HCT116 (cell line): ENCODE measurements around the gene ATP8A2. TPM values are rescaled to one million over a fixed set of nuclear protein-coding genes. Genes with fewer than 3 reads are reported as not detected.

ENCODE experiments used
- ATAC-seq: fragments of 200-7000 bp; cut with Tn5 transposase; 2 replicates; pipeline ENCODE4 v1.9.1; 2020; ENCODE audit warnings: mild to moderate bottlenecking, moderate library complexity
- BruUV-seq: library from RNA; stranded (reverse); fragments of 400-500 nt; replicated peaks from 2 replicates; lab custom pipeline; 2021; lab: Mats Ljungman, UMichigan
- CTCF ChIA-PET: fragments of 300-600 bp; sonication (Branson Sonifier 250); formaldehyde crosslinking; loops from one replicate; lab custom pipeline; 2021; ENCODE audit warnings: antibody characterized with exemption; lab: Charles Lee
- POLR2A ChIA-PET: fragments of 300-600, 350-600 bp; sonication (Branson Sonifier 250); formaldehyde crosslinking; loops from one replicate; lab custom pipeline; 2021; ENCODE audit warnings: antibody characterized with exemption; lab: Charles Lee
- RAD21 ChIA-PET, 2 experiments: fragments of 300-600 bp; sonication (Branson Sonifier 250); formaldehyde crosslinking; loops; one replicate each; lab custom pipeline; 2023; ENCODE audit warnings: low total read pairs in 2 of 2; ENCODE audit not compliant: uncharacterized antibody in 2 of 2, unreplicated experiment in 2 of 2, low non-redundant PET in 1 of 2; lab: Charles Lee
- DNase-seq: peaks from one replicate; pipeline ENCODE4 v3.0.0-alpha.2; 2010; ENCODE audit warnings: low read depth, low spot score
- H2AFZ ChIP-seq: fragments of 200-600 bp; shearing (Covaris generic), sonication (generic); 2 replicates; pipeline ENCODE4 v1.6.1; 2017; ENCODE audit warnings: low read depth, mixed run types, mixed read lengths, antibody characterized with exemption, low read length; ENCODE audit not compliant: poor library complexity, severe bottlenecking
- H3K27ac ChIP-seq: 2 replicates; pipeline ENCODE4 v1.5.1; 2012; ENCODE audit warnings: low read depth, low read length
- H3K27me3 ChIP-seq: fragments of 200-600 bp; sonication (generic); 2 replicates; pipeline ENCODE4 v1.6.1; 2016; ENCODE audit warnings: mixed run types, low read length, mixed read lengths; ENCODE audit not compliant: insufficient read depth
- H3K36me3 ChIP-seq, 2 experiments: fragments of 200-500 bp in 1 of 2; fragments of 200-600 bp in 1 of 2; sonication (Bioruptor generic) in 1 of 2; sonication (generic) in 1 of 2; 2 replicates each; pipeline versions ENCODE4 v1.5.1 to v1.6.1; 2014 to 2016; ENCODE audit warnings: low read length in 2 of 2, inconsistent platforms in 1 of 2, mixed read lengths in 1 of 2, mixed run types in 1 of 2; ENCODE audit not compliant: insufficient read depth in 2 of 2, control insufficient read depth in 1 of 2
- H3K4me1 ChIP-seq, 2 experiments: fragments of 200-600 bp in 1 of 2; sonication (generic) in 1 of 2; 2 replicates each; pipeline versions ENCODE4 v1.5.1 to v1.6.1; 2012 to 2017; ENCODE audit warnings: low read length in 2 of 2, inconsistent platforms in 1 of 2, mild to moderate bottlenecking in 1 of 2, mixed read lengths in 1 of 2, mixed run types in 1 of 2, moderate library complexity in 1 of 2; ENCODE audit not compliant: insufficient read depth in 2 of 2, control insufficient read depth in 1 of 2
- H3K4me2 ChIP-seq: fragments of 200-600 bp; sonication (generic); 2 replicates; pipeline ENCODE4 v1.6.1; 2017; ENCODE audit warnings: mixed run types, low read length, mixed read lengths
- H3K4me3 ChIP-seq, 2 experiments: fragments of 200-600 bp in 1 of 2; sonication (generic) in 1 of 2; replicated peaks in 1 of 2; 2 replicates each; pipeline ENCODE4 v1.5.1; 2011 to 2016; ENCODE audit warnings: low read length in 2 of 2, control low read depth in 1 of 2, low read depth in 1 of 2, mild to moderate bottlenecking in 1 of 2, mixed read lengths in 1 of 2, mixed run types in 1 of 2
- H3K79me2 ChIP-seq: fragments of 200-600 bp; sonication (generic); 2 replicates; pipeline ENCODE4 v1.6.1; 2017; ENCODE audit warnings: mild to moderate bottlenecking, mixed run types, low read length, moderate library complexity, mixed read lengths; ENCODE audit not compliant: insufficient read depth
- H3K9ac ChIP-seq: fragments of 200-600 bp; sonication (generic); 2 replicates; pipeline ENCODE4 v1.6.1; 2016; ENCODE audit warnings: low read length, mixed read lengths
- H3K9me2 ChIP-seq: fragments of 200-600 bp; sonication (generic), shearing (Covaris generic); 2 replicates; pipeline ENCODE4 v1.6.1; 2017; ENCODE audit warnings: mixed run types, mild to moderate bottlenecking, moderate library complexity; ENCODE audit not compliant: insufficient read depth
- H3K9me3 ChIP-seq, 2 experiments: fragments of 200-500 bp in 1 of 2; fragments of 200-600 bp in 1 of 2; sonication (Bioruptor generic) in 1 of 2; sonication (generic) in 1 of 2; 2 replicates each; pipeline ENCODE4 v1.6.1; 2014 to 2017; ENCODE audit warnings: low read length in 2 of 2, mixed read lengths in 2 of 2, inconsistent platforms in 1 of 2, low read depth in 1 of 2, mild to moderate bottlenecking in 1 of 2, mixed run types in 1 of 2, moderate library complexity in 1 of 2; ENCODE audit not compliant: control insufficient read depth in 1 of 2, insufficient read depth in 1 of 2
- H4K20me1 ChIP-seq: fragments of 200-600 bp; sonication (generic), shearing (Covaris generic); 2 replicates; pipeline ENCODE4 v1.6.1; 2017; ENCODE audit warnings: mixed run types, mild to moderate bottlenecking, moderate library complexity; ENCODE audit not compliant: insufficient read depth
- ATF3 ChIP-seq: IDR thresholded peaks from 2 replicates; pipeline ENCODE4 v1.6.1; 2012
- CBX3 ChIP-seq: IDR thresholded peaks from 2 replicates; pipeline ENCODE4 v1.6.1; 2012; ENCODE audit warnings: low read depth
- CTCF ChIP-seq, 3 experiments: fragments of 200-600 bp in 1 of 3; sonication (generic) in 1 of 3; IDR thresholded peaks in 2 of 3; conservative IDR thresholded peaks in 1 of 3; 2 replicates each; pipeline ENCODE4 v1.5.1; 2012 to 2017; ENCODE audit warnings: low read depth in 2 of 3, low read length in 2 of 3, antibody characterized with exemption in 1 of 3, borderline replicate concordance in 1 of 3, control low read depth in 1 of 3, mild to moderate bottlenecking in 1 of 3, mixed read lengths in 1 of 3, mixed run types in 1 of 3, moderate library complexity in 1 of 3; ENCODE audit not compliant: insufficient read depth in 1 of 3
- EGR1 ChIP-seq: IDR thresholded peaks from 2 replicates; pipeline ENCODE4 v1.6.1; 2012; ENCODE audit warnings: low read depth
- ELF1 ChIP-seq: IDR thresholded peaks from 2 replicates; pipeline ENCODE4 v1.6.1; 2012; ENCODE audit warnings: low read depth, borderline replicate concordance
- EZH2phosphoT487 ChIP-seq: fragments of 200-600 bp; IDR thresholded peaks from 2 replicates; pipeline ENCODE4 v1.6.1; 2018; ENCODE audit warnings: antibody characterized with exemption, borderline replicate concordance
- FOSL1 ChIP-seq: IDR thresholded peaks from 2 replicates; pipeline ENCODE4 v1.6.1; 2012; ENCODE audit warnings: low read depth
- JUND ChIP-seq: IDR thresholded peaks from 2 replicates; pipeline ENCODE4 v1.6.1; 2012
- MAX ChIP-seq: IDR thresholded peaks from 2 replicates; pipeline ENCODE4 v1.6.1; 2012
- POLR2A ChIP-seq: IDR thresholded peaks from 2 replicates; pipeline ENCODE4 v1.7.0; 2011; ENCODE audit warnings: borderline replicate concordance; ENCODE audit not compliant: insufficient read depth, insufficient read length; ENCODE audit errors: extremely low read depth
- POLR2AphosphoS5 ChIP-seq: IDR thresholded peaks from 2 replicates; pipeline ENCODE4 v1.6.1; 2011; ENCODE audit warnings: mild to moderate bottlenecking, low read depth, low read length, moderate library complexity
- SIN3A ChIP-seq: IDR thresholded peaks from 2 replicates; pipeline ENCODE4 v1.6.1; 2012; ENCODE audit warnings: low read depth
- SP1 ChIP-seq: IDR thresholded peaks from 2 replicates; pipeline ENCODE4 v1.6.1; 2012; ENCODE audit warnings: low read depth
- TCF7L2 ChIP-seq: IDR thresholded peaks from 2 replicates; pipeline ENCODE4 v1.7.0; 2011; ENCODE audit warnings: borderline replicate concordance, inconsistent platforms; ENCODE audit not compliant: insufficient read depth, insufficient read length; ENCODE audit errors: extremely low read depth
- YY1 ChIP-seq: IDR thresholded peaks from 2 replicates; pipeline ENCODE4 v1.6.1; 2011; ENCODE audit warnings: low read length, low read depth, moderate library complexity, mild to moderate bottlenecking; ENCODE audit not compliant: insufficient replicate concordance; ENCODE audit errors: extremely low read depth
- ZBTB33 ChIP-seq: IDR thresholded peaks from 2 replicates; pipeline ENCODE4 v1.6.1; 2011; ENCODE audit warnings: mild to moderate bottlenecking, low read length, moderate library complexity; ENCODE audit not compliant: insufficient replicate concordance; ENCODE audit errors: extremely low read depth
- ZNF274 ChIP-seq: fragments of 200-500 bp; sonication (Bioruptor generic); IDR thresholded peaks from 2 replicates; pipeline ENCODE4 v1.6.1; 2014; ENCODE audit warnings: mild to moderate bottlenecking, low read depth, low read length, inconsistent platforms
- intact Hi-C: fragments of 100-400 bp; cut with micrococcal nuclease; formaldehyde crosslinking; loops from 2 replicates; pipeline ENCODE4 v1.10.0; 2022
- total RNA-seq: library from RNA; stranded (reverse); gene quantifications from one replicate; pipeline ENCODE4 v1.2.1, GENCODE V29; 2021; ENCODE audit not compliant: unreplicated experiment

Gene ATP8A2
- total RNA-seq, 1 experiment from 2014 or later: not detected

DNA sequence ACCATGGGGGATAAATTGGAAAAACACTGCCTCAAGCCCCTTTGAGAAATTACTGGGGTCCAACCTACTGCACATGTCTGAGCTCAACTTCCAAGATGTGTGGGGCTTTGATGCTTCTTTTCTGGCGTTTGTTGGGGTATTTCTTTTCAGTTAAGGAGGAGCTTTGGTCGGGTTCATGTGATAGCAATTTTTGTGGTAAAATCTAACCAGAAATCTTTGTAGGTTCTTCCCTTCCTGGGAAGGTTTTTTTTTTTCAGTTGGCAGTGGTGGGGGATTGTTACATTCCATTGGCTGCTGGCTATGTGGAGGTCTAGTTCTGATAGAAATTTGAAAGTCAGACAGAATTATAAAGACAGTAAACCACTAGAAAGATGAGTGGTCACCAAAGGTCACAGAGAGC lies 327.8 kb downstream of the ATP8A2 start:
- ATAC-seq (no peak), DNase-seq (no peak)
- Histone ChIP-seq H2AFZ (no peak overlapping the region), H4K20me1 (no peaks in the 10 kb centered on the region), H3K27me3 (no peaks in the 10 kb centered on the region; the same call in 1 of the 2 replicates), H3K36me3 (no peaks in the 10 kb centered on the region), H3K9ac (no peak overlapping the region), H3K9me3 (no peaks in the 10 kb centered on the region), H3K79me2 (no peaks in the 10 kb centered on the region), H3K4me1 (no peaks in the 10 kb centered on the region), H3K4me2 (no peak overlapping the region), H3K9me2 (no peaks in the 10 kb centered on the region), H3K27ac (no peak overlapping the region), H3K4me3 (no peak overlapping the region)
- no TSS peak for BruUV-seq
- ChIA-PET CTCF (no interaction called here), RAD21 (no interaction called here), POLR2A (no interaction called here)
- intact Hi-C loops: no loop called here
- no peak for TF ChIP-seq ZNF274

DNA sequence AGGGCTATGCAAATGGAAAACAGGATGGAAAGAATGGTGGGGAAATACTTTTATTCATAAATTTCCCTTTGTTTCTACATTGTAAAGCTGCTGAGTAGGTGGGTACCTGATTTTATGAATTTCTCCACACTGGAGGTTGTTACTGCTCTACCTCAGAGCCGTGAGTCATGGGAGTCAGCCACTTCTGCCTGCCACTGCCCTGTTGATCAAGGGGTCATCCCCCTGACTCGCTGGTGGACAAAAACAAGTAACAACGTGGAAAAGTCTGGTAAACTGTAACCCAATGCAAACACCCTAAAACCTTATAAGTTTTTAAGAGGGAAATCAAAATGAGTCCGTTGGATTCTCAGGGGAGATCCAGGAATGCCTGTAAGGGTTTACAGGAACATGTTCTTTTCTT lies 329.5 kb downstream of the ATP8A2 start:
- ChIA-PET RAD21 (no interaction called here), POLR2A (no interaction called here), CTCF (no interaction called here)
- Histone ChIP-seq H3K9ac (no peak overlapping the region), H3K4me2 (no peak overlapping the region), H3K9me2 (no peaks in the 10 kb centered on the region), H3K27me3 (no peaks in the 10 kb centered on the region), H3K79me2 (no peaks in the 10 kb centered on the region), H2AFZ (no peak overlapping the region), H4K20me1 (no peaks in the 10 kb centered on the region), H3K27ac (no peak overlapping the region), H3K4me3 (no peak overlapping the region), H3K36me3 (no peaks in the 10 kb centered on the region), H3K9me3 (no peaks in the 10 kb centered on the region), H3K4me1 (no peaks in the 10 kb centered on the region)
- TF ChIP-seq EZH2phosphoT487 (no peak), TCF7L2 (no peak), ZNF274 (no peak), SP1 (no peak), ZBTB33 (no peak), ELF1 (no peak), ATF3 (no peak), POLR2AphosphoS5 (no peak), CBX3 (no peak), POLR2A (no peak), SIN3A (no peak), CTCF (IDR thresholded peaks at IDR 0.05 in 2 of 3, conservative IDR thresholded peaks at IDR 0.05 in 1 of 3; ENCODE audit: borderline replicate concordance in 1 of 3, insufficient read depth in 1 of 3, low read depth in 2 of 3, low read length in 2 of 3) (no peak), YY1 (no peak), JUND (no peak), FOSL1 (no peak), EGR1 (no peak), MAX (no peak)
- DNase-seq: no peak
- no TSS peak for BruUV-seq
- ATAC-seq: no peak
- intact Hi-C loops: no loop called here
